BE2C (cell line): ENCODE data around the gene DDX52.
"Not testable (repeated sequence)": the region's sequence is repeated elsewhere in the genome, so short reads cannot be mapped to it uniquely, and the experiment has no call there.

Experiments used
- DNase-seq: peaks from one replicate; pipeline ENCODE4 v3.0.0-alpha.2; 2020
- H3K27me3 ChIP-seq: fragments of 250-450 bp; sonication (Bioruptor Pico); 2 replicates; pipeline ENCODE4 v1.5.1; 2020; ENCODE audit warnings: mild to moderate bottlenecking
- H3K36me3 ChIP-seq: fragments of 250-450 bp; sonication (Bioruptor Pico); 2 replicates; pipeline ENCODE4 v1.5.1; 2020; ENCODE audit warnings: mild to moderate bottlenecking
- H3K4me1 ChIP-seq: fragments of 250-450 bp; sonication (Bioruptor Pico); 2 replicates; pipeline ENCODE4 v1.5.1; 2020
- H3K4me3 ChIP-seq: 2 replicates; pipeline ENCODE4 v1.5.1; 2011; ENCODE audit warnings: low read depth, low read length
- H3K9me3 ChIP-seq: fragments of 250-450 bp; sonication (Bioruptor Pico); 2 replicates; pipeline ENCODE4 v1.5.1; 2020
- TF ChIP-seq, protein P1 (sequence below): IDR thresholded peaks from 2 replicates; pipeline ENCODE4 v1.5.1; 2012; ENCODE audit warnings: mild to moderate bottlenecking, low read depth, low read length

The DDX52 gene

DNA sequence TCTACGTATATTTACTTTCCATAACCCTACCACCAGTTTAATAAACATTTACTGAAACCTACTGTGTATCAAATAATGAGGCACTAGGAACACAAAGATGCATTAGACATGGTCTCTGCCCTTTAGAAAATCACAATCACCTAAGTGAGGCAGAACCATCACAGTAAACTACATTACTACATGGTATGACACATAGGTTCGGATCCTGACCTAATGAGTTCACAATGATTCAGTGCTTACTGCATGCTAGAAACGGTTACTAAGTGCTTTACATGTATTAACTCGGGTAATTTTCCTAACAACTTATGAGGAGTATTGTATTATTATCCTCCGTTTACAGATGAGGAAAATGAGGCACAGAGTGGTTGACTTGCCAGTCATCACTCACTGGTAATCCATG, 28.9 kb downstream of the DDX52 start:
- H3K9me3 ChIP-seq, result no peaks in the 10 kb centered on the region
- no peaks in the 10 kb centered on the region for H3K27me3 ChIP-seq
- H3K4me3 ChIP-seq, result no peak overlapping the region
- H3K36me3 ChIP-seq, result peaks cover 39% of the 10 kb centered on the region
- H3K4me1 ChIP-seq, result no peaks in the 10 kb centered on the region
- no peak for DNase-seq
- TF ChIP-seq, protein P1, sequence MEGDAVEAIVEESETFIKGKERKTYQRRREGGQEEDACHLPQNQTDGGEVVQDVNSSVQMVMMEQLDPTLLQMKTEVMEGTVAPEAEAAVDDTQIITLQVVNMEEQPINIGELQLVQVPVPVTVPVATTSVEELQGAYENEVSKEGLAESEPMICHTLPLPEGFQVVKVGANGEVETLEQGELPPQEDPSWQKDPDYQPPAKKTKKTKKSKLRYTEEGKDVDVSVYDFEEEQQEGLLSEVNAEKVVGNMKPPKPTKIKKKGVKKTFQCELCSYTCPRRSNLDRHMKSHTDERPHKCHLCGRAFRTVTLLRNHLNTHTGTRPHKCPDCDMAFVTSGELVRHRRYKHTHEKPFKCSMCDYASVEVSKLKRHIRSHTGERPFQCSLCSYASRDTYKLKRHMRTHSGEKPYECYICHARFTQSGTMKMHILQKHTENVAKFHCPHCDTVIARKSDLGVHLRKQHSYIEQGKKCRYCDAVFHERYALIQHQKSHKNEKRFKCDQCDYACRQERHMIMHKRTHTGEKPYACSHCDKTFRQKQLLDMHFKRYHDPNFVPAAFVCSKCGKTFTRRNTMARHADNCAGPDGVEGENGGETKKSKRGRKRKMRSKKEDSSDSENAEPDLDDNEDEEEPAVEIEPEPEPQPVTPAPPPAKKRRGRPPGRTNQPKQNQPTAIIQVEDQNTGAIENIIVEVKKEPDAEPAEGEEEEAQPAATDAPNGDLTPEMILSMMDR, result no peak

DNA sequence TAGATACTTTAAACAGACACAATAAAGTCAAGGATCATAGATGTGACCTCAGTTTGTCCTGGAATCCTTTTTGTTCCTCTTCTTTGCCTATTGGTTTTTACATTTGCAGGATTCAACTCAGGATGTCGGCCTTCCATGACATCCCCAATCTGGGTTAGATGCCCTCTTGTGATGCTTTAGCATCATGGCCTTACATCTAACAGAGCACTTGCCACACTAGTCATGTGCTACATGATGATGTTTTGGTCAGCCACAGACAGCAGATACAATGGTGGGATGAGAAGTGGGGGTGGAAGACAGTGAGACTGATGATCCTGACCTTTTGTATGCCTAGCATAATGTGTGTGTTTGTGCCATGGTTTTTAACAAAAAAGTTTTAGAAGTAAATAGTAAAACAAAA, 32.3 kb downstream of the DDX52 start:
- Histone ChIP-seq H3K36me3 (peaks cover 19% of the 10 kb centered on the region), H3K4me1 (no peaks in the 10 kb centered on the region), H3K27me3 (no peaks in the 10 kb centered on the region), H3K4me3 (no peak overlapping the region), H3K9me3 (no peaks in the 10 kb centered on the region)
- no peak for DNase-seq
- TF ChIP-seq, protein P1, result no peak

DNA sequence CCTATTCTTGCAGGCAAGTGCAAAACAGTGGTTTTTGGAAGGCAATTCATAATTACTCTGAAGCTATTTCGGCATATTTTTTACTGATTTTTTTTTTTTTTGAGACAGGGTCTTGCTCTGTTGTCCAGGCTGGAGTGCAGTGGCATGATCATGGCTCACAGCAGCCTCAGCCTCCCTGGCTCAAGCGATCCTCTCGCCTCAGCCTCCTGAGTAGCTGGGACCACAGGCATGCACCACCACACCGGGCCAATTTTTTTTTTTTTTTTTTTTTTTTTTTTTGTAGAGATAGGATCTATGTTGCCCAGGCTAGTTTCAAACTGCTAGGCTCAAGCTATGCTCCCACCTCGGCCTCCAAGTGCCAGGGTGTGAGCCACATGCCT, 33.2 kb downstream of the DDX52 start:
- H3K36me3 ChIP-seq, result peaks cover 15% of the 10 kb centered on the region
- not testable (repeated sequence) for H3K4me1 ChIP-seq, DNase-seq, H3K9me3 ChIP-seq, H3K27me3 ChIP-seq
- peak overlapping the region; percentile 84 for H3K4me3 ChIP-seq

DNA sequence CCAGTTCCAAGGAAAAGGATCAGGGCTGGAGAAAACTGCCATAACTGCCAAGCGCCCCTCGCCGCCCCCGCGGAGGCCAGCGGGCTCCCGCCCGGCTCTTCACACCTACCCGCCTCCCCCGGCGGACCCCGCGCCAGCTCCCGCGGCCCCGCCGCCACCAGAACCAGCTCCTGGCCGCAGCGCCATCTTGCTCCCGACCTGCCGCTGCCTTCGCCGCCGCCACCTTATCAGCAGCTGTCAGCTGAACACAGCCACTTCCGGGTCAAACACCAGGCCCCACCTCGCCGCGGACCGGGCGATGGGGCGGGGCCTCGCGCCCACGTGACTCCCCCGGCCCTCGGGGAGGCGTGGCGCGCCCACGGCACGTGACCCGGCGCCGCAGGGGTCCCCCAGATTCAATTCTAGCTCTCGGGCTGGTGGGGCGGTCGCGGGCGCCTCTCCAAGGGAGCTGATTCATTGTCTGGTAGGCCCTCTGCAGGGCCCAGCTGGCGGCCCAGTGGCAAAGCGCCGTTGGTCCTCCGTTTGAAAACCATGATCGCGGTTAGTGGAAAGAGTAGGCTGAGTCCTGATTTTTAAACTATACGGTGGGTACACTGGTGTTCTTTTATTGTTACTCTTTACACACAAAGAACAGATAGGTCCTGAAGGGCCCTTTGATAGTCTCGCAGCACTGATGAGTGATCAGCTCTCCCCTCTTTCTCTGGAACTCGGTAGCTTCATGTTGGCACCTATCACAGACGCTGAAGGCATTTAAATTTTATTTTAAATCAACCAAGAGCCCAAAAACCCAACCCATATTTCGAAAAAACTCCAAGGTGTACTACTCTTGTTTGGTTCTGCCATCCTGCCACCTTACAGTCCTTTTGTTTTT, 33.8 kb downstream of the DDX52 start, which contains the start of gene SYNRG:
TSS of gene SYNRG (minus strand) at position 249 of the 871 bp plus-strand sequence. CDS start at position 186, 63 bp downstream.
- Histone ChIP-seq H3K4me3 (peak within 1 kb of the TSS; percentile 84), H3K36me3 (peaks cover 12% of the 10 kb centered on the region), H3K27me3 (no peaks in the 10 kb centered on the region), H3K9me3 (no peaks in the 10 kb centered on the region), H3K4me1 (no peaks in the 10 kb centered on the region)
- DNase-seq, result peak; percentile 97
- TF ChIP-seq, protein P1, result peak; percentile 41

DNA sequence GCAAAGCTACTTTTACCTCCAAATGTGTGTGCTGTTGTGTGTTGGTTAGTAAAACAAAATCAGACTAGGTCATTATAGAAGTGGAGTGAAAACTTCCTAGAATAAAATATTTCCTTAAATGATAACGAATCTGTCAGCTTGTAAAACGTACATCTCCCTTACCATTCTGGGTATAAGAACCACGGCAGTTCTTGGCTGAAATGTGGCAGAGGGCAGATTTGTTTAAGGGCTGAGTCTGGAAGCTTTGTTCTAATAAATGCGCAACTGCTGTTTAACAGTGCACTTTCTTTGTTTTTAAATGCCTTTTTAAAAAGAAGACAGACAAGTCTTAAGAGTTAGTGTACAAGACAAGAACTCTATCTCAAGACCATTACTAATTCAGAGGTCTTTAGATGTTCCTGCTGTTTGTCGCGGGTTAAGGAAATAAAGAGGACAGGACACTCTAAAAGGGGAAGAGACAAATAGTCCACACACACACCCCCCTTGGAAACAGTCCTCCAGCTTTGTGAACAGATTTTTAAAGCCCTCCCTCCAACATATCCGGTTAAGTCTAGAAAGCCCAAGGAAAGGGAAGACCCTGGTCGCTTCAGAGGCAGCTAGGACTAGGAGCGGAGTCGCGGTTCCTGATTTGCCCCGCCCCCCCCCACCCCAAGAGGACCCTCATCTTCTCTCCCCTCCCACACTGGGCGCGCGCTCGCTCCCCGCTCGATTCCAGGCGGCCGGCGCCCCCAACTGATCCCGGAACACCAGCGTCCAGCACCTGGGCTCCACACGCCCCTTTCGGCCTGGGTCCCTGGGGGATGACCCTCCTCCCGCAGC, 34.7 kb downstream of the DDX52 start:
- no peak for DNase-seq
- no peaks in the 10 kb centered on the region for H3K9me3 ChIP-seq
- H3K27me3 ChIP-seq, result no peaks in the 10 kb centered on the region
- no peaks in the 10 kb centered on the region for H3K4me1 ChIP-seq
- TF ChIP-seq, protein P1, result no peak
- H3K4me3 ChIP-seq, result peak overlapping the region; percentile 84
- H3K36me3 ChIP-seq, result peaks cover 7% of the 10 kb centered on the region; the same call in 1 of the 2 replicates

DNA sequence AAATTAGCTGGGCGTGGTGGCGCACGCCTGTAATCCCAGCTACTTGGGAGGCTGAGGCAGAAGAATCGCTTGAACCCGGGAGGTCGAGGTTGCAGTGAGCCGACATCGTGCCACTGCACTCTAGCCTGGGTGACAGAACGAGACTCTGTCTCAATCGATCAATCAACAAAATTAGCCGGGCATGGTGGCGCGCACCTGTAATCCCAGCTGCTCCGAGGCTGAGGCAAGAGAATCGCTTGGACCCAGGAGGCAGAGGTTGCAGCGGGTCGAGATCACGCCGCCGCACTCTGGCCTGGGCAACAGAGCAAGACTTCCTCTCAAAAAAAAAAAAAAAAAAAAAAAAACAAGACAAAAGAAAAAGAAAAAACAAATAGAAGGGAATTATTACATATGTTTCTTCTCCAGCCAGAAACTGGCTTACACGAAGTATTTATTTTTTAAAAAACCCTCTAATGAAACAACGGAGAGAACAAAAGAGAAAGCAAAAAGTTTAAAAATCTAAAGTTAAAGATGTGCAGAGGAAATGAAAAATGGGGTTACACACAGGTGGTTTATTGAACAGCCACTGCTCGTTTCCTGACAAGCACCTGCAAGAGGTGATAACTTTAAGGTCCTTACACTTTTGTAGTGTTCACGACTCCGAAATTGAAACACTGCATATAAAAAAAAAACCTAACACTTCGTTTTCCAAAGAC, 35.5 kb downstream of the DDX52 start:
- Histone ChIP-seq H3K4me1 (no peaks in the 10 kb centered on the region), H3K27me3 (no peaks in the 10 kb centered on the region), H3K36me3 (peaks cover 4% of the 10 kb centered on the region; the same call in 1 of the 2 replicates), H3K4me3 (peak overlapping the region; percentile 84), H3K9me3 (no peaks in the 10 kb centered on the region)
- no peak for DNase-seq
- TF ChIP-seq, protein P1, result no peak
